ENCODE results near the gene TIMM23.

DNA sequence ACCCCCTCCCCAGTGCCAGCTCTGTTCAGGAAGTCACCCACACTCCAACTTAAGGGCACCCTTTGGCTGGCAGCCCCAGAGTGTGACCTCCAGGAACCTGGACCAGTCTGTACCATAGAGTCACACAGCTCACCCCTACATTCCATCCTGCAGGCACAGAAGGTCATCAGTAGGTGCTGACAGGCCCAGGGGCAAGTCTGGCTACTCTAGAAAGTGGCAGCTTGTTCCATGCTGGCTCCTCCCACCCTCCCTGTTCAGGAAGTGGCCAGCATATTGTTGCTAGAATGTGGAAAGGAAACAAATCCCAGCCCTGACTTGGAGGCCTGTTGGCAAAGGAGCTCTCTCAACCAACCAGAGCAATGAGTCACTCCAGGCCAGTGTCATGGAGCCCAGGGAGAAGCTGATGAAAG lies 61.3 kb downstream of the TIMM23 start:
- TF ChIP-seq POLR2AphosphoS5 (IDR thresholded peaks at IDR 0.05; ENCODE audit: low read depth, low read length) = no peak
- TF ChIP-seq, protein P1, sequence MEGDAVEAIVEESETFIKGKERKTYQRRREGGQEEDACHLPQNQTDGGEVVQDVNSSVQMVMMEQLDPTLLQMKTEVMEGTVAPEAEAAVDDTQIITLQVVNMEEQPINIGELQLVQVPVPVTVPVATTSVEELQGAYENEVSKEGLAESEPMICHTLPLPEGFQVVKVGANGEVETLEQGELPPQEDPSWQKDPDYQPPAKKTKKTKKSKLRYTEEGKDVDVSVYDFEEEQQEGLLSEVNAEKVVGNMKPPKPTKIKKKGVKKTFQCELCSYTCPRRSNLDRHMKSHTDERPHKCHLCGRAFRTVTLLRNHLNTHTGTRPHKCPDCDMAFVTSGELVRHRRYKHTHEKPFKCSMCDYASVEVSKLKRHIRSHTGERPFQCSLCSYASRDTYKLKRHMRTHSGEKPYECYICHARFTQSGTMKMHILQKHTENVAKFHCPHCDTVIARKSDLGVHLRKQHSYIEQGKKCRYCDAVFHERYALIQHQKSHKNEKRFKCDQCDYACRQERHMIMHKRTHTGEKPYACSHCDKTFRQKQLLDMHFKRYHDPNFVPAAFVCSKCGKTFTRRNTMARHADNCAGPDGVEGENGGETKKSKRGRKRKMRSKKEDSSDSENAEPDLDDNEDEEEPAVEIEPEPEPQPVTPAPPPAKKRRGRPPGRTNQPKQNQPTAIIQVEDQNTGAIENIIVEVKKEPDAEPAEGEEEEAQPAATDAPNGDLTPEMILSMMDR (IDR thresholded peaks at IDR 0.05 in 2 of 3, conservative IDR thresholded peaks at IDR 0.05 in 1 of 3; ENCODE audit: borderline replicate concordance in 1 of 3, insufficient read depth in 1 of 3, low read depth in 2 of 3, low read length in 2 of 3) = no peak
- TF ChIP-seq, protein P2, sequence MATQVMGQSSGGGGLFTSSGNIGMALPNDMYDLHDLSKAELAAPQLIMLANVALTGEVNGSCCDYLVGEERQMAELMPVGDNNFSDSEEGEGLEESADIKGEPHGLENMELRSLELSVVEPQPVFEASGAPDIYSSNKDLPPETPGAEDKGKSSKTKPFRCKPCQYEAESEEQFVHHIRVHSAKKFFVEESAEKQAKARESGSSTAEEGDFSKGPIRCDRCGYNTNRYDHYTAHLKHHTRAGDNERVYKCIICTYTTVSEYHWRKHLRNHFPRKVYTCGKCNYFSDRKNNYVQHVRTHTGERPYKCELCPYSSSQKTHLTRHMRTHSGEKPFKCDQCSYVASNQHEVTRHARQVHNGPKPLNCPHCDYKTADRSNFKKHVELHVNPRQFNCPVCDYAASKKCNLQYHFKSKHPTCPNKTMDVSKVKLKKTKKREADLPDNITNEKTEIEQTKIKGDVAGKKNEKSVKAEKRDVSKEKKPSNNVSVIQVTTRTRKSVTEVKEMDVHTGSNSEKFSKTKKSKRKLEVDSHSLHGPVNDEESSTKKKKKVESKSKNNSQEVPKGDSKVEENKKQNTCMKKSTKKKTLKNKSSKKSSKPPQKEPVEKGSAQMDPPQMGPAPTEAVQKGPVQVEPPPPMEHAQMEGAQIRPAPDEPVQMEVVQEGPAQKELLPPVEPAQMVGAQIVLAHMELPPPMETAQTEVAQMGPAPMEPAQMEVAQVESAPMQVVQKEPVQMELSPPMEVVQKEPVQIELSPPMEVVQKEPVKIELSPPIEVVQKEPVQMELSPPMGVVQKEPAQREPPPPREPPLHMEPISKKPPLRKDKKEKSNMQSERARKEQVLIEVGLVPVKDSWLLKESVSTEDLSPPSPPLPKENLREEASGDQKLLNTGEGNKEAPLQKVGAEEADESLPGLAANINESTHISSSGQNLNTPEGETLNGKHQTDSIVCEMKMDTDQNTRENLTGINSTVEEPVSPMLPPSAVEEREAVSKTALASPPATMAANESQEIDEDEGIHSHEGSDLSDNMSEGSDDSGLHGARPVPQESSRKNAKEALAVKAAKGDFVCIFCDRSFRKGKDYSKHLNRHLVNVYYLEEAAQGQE (IDR thresholded peaks at IDR 0.05; ENCODE audit: low read depth) = no peak
- no peak for TF ChIP-seq POLR2A (IDR thresholded peaks at IDR 0.05; ENCODE audit: borderline replicate concordance, extremely low read depth, insufficient read depth, insufficient read length)
- TF ChIP-seq, protein P3, sequence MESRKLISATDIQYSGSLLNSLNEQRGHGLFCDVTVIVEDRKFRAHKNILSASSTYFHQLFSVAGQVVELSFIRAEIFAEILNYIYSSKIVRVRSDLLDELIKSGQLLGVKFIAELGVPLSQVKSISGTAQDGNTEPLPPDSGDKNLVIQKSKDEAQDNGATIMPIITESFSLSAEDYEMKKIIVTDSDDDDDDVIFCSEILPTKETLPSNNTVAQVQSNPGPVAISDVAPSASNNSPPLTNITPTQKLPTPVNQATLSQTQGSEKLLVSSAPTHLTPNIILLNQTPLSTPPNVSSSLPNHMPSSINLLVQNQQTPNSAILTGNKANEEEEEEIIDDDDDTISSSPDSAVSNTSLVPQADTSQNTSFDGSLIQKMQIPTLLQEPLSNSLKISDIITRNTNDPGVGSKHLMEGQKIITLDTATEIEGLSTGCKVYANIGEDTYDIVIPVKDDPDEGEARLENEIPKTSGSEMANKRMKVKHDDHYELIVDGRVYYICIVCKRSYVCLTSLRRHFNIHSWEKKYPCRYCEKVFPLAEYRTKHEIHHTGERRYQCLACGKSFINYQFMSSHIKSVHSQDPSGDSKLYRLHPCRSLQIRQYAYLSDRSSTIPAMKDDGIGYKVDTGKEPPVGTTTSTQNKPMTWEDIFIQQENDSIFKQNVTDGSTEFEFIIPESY (IDR thresholded peaks at IDR 0.05; ENCODE audit: extremely low read depth, insufficient replicate concordance, low read length) = no peak
- no peak for TF ChIP-seq SP1 (IDR thresholded peaks at IDR 0.05; ENCODE audit: low read depth)
- no peak for TF ChIP-seq EGR1 (IDR thresholded peaks at IDR 0.05; ENCODE audit: low read depth)
- no peak for TF ChIP-seq EZH2 (IDR thresholded peaks at IDR 0.05)
- no peak for TF ChIP-seq YY1 (IDR thresholded peaks at IDR 0.05; ENCODE audit: extremely low read depth, insufficient replicate concordance, low read depth, low read length)
- no peak for TF ChIP-seq ZFX (IDR thresholded peaks at IDR 0.05)
- TF ChIP-seq EZH2phosphoT487 (IDR thresholded peaks at IDR 0.05; ENCODE audit: borderline replicate concordance) = no peak
- no peak for TF ChIP-seq FOSL1 (IDR thresholded peaks at IDR 0.05; ENCODE audit: low read depth)
- TF ChIP-seq RAD21 (IDR thresholded peaks at IDR 0.05; ENCODE audit: low read depth) = no peak
- TF ChIP-seq SRF (IDR thresholded peaks at IDR 0.05; ENCODE audit: low read depth) = no peak
